ENCODE results near the gene MAP2K4. TPM values are rescaled to one million over a fixed set of nuclear protein-coding genes. Genes with fewer than 3 reads are reported as not detected.

MAP2K4 gene
- total and polyA plus RNA-seq, 2 of the 4 experiments (the other 2 are of a cell fraction), result 14.5 to 32.6 TPM

DNA sequence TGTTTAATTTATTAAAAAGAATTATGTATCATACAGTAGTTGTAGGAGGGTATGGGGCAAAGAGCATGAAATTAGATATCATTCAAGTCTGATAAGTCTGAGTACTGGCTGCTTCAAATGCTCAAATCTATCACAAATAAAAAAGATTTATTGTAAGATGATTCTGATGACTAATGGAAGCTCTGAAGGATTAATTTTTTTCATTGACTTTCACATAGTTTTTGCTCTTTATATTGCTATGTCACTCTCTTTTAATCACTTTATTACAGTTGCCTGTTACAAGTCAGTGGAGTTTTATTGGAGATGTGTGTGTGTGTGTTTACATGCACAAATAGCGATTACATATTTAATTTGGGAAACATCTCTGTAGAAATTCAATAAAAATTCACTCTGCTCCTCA lies 15.0 kb downstream of the MAP2K4 start:
- H3K4me2 ChIP-seq (ENCODE audit: low read depth, low read length), result no peak overlapping the region
- H3K4me1 ChIP-seq (ENCODE audit: control insufficient read depth, insufficient read depth, low read length), result no peaks in the 10 kb centered on the region; the same call in 1 of the 2 replicates
- H4K8ac ChIP-seq (ENCODE audit: low read depth in 2 of 2, low read length in 2 of 2), result no peak overlapping the region
- H3K36me3 ChIP-seq (ENCODE audit: control insufficient read depth, insufficient read depth, low read length), result peaks cover 3% of the 10 kb centered on the region
- ChIA-PET POLR2A (ENCODE audit: unreplicated experiment) (no interaction called here), CTCF (no interaction called here)
- H4K91ac ChIP-seq (ENCODE audit: insufficient read depth, low read depth, low read length), result no peak overlapping the region
- intact Hi-C loops (cut with micrococcal nuclease) (no loop called here), dilution Hi-C loops (cut with HindIII; ENCODE audit: low sequenced_read_pairs, unreplicated experiment) (no loop called here), in situ Hi-C loops (cut with MboI; ENCODE audit: low sequenced_read_pairs) (no loop called here)
- H4K5ac ChIP-seq (ENCODE audit: low read depth, low read length), result no peak overlapping the region
- H3K18ac ChIP-seq (ENCODE audit: low read depth, low read length), result no peak overlapping the region
- H2AK9ac ChIP-seq (replicated peaks; ENCODE audit: low read depth, low read length, poor library complexity), result no peak overlapping the region
- no TSS peak for BruUV-seq (replicated peaks)
- no peak overlapping the region for H2BK15ac ChIP-seq (ENCODE audit: low read depth, low read length)
- no peaks in the 10 kb centered on the region for H3K27me3 ChIP-seq (ENCODE audit: control insufficient read depth, insufficient read depth, low read length)
- no peak overlapping the region for H3K27ac ChIP-seq (ENCODE audit: insufficient read depth, low read length)
- TF ChIP-seq CHD1 (IDR thresholded peaks at IDR 0.05; ENCODE audit: low read depth, low read length) (no peak), MAZ (IDR thresholded peaks at IDR 0.05; ENCODE audit: borderline replicate concordance, low read depth, low read length) (no peak), MAFK (IDR thresholded peaks at IDR 0.05; ENCODE audit: low read depth, low read length) (no peak), MXI1 (IDR thresholded peaks at IDR 0.05; ENCODE audit: borderline replicate concordance, low read depth, low read length) (no peak), CTCF (conservative IDR thresholded peaks at IDR 0.05; ENCODE audit: low read depth, low read length) (no peak), RAD21 (IDR thresholded peaks at IDR 0.05; ENCODE audit: low read length) (no peak), RFX5 (IDR thresholded peaks at IDR 0.05; ENCODE audit: low read depth, low read length) (no peak), SMC3 (IDR thresholded peaks at IDR 0.05; ENCODE audit: low read depth, low read length) (no peak), RCOR1 (IDR thresholded peaks at IDR 0.05; ENCODE audit: insufficient replicate concordance, low read length) (no peak), POLR2A (IDR thresholded peaks at IDR 0.05; ENCODE audit: low read depth, low read length) (no peak), FOS (IDR thresholded peaks at IDR 0.05; ENCODE audit: low read depth, low read length) (no peak), ELK1 (IDR thresholded peaks at IDR 0.05; ENCODE audit: borderline replicate concordance, low read depth, low read length) (no peak), CEBPB (IDR thresholded peaks at IDR 0.05; ENCODE audit: low read depth, low read length) (no peak), NFE2L2 (IDR thresholded peaks at IDR 0.05; ENCODE audit: low read depth, low read length) (no peak)
- TF ChIP-seq, protein P1, sequence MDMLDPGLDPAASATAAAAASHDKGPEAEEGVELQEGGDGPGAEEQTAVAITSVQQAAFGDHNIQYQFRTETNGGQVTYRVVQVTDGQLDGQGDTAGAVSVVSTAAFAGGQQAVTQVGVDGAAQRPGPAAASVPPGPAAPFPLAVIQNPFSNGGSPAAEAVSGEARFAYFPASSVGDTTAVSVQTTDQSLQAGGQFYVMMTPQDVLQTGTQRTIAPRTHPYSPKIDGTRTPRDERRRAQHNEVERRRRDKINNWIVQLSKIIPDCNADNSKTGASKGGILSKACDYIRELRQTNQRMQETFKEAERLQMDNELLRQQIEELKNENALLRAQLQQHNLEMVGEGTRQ (IDR thresholded peaks at IDR 0.05; ENCODE audit: low read depth, low read length), result no peak
- H3K56ac ChIP-seq (ENCODE audit: extremely low read depth, insufficient read depth, low read length), result no peak overlapping the region
- DNase-seq (no peak), ATAC-seq (ENCODE audit: low read depth) (no peak)
- H4K20me1 ChIP-seq (ENCODE audit: insufficient read depth, low read length), result peaks cover 37% of the 10 kb centered on the region
- no peak overlapping the region for H3K23ac ChIP-seq (ENCODE audit: low read depth, low read length)
- no peak overlapping the region for H2AFZ ChIP-seq (replicated peaks; ENCODE audit: low read length, poor library complexity)
- H3K4me3 ChIP-seq (ENCODE audit: insufficient read depth, low read depth, low read length), result no peak overlapping the region
- H2BK5ac ChIP-seq (ENCODE audit: low read depth, low read length, poor library complexity, severe bottlenecking), result no peak overlapping the region
- peaks cover 28 to 54% of the 10 kb centered on the region in 2 experiments for H3K79me1 ChIP-seq (ENCODE audit: low read depth in 1 of 2, low read length in 2 of 2)
- no peak overlapping the region for H3K4ac ChIP-seq (ENCODE audit: low read depth, low read length)
- no peaks in the 10 kb centered on the region for H3K9me3 ChIP-seq (ENCODE audit: control insufficient read depth, insufficient read depth, low read length)
- no peak overlapping the region for H2BK120ac ChIP-seq (ENCODE audit: low read depth, low read length)
- H3K9me1 ChIP-seq (ENCODE audit: insufficient read depth, low read length), result no peaks in the 10 kb centered on the region
- H2BK20ac ChIP-seq (ENCODE audit: low read depth, low read length), result no peak overlapping the region
- H3K9ac ChIP-seq (ENCODE audit: low read depth, low read length), result no peak overlapping the region
- no peak overlapping the region for H2AK5ac ChIP-seq (ENCODE audit: low read depth, low read length)
- no CpG with 5 or more reads among the region's 1 CpG for WGBS, 2 experiments (ENCODE audit: extremely low coverage in 2 of 2, insufficient read length in 1 of 2)
- no peak overlapping the region for H3K14ac ChIP-seq (replicated peaks; ENCODE audit: low read depth, low read length)

Measured in IMR-90 (cell line).